Osteoblast (primary cell): ENCODE measurements around the gene RHOC. TPM values are rescaled to one million over a fixed set of nuclear protein-coding genes. Genes with fewer than 3 reads are reported as not detected.

Experiments used
- DNase-seq: peaks from one replicate; pipeline ENCODE4 v3.0.0; 2011; ENCODE audit warnings: low spot score, mixed read lengths; ENCODE audit not compliant: insufficient read length; ENCODE audit errors: missing footprints
- H2AFZ ChIP-seq: 2 replicates; pipeline ENCODE4 v1.6.0; 2011; ENCODE audit warnings: mild to moderate bottlenecking, low read length
- H3K27ac ChIP-seq: 2 replicates; pipeline ENCODE4 v1.5.1; 2011; ENCODE audit warnings: mild to moderate bottlenecking, low read depth, low read length, moderate library complexity
- H3K27me3 ChIP-seq: 2 replicates; pipeline ENCODE4 v1.6.0; 2012; ENCODE audit warnings: mild to moderate bottlenecking, control low read depth, inconsistent platforms, low read length, moderate library complexity; ENCODE audit not compliant: insufficient read depth
- H3K36me3 ChIP-seq: 2 replicates; pipeline ENCODE4 v1.5.1; 2011; ENCODE audit warnings: mild to moderate bottlenecking, low read length, control low read depth, moderate library complexity; ENCODE audit not compliant: insufficient read depth
- H3K4me1 ChIP-seq: 2 replicates; pipeline ENCODE4 v1.5.1; 2011; ENCODE audit warnings: mild to moderate bottlenecking, low read length, control low read depth, moderate library complexity; ENCODE audit not compliant: insufficient read depth
- H3K4me2 ChIP-seq: 2 replicates; pipeline ENCODE4 v1.6.0; 2011; ENCODE audit warnings: mild to moderate bottlenecking, low read length; ENCODE audit not compliant: insufficient read depth
- H3K4me3 ChIP-seq: fragments of 200-600 bp; sonication (generic); 3 replicates; pipeline ENCODE4 v1.5.1; 2012; ENCODE audit warnings: mild to moderate bottlenecking, low read length, inconsistent platforms; ENCODE audit not compliant: insufficient read depth
- H3K79me2 ChIP-seq: 2 replicates; pipeline ENCODE4 v1.6.0; 2012; ENCODE audit warnings: mild to moderate bottlenecking, low read length, control low read depth, inconsistent platforms; ENCODE audit not compliant: insufficient read depth
- H3K9me3 ChIP-seq: 2 replicates; pipeline ENCODE4 v1.5.1; 2011; ENCODE audit warnings: low read depth, low read length, control low read depth
- H4K20me1 ChIP-seq: 2 replicates; pipeline ENCODE4 v1.6.0; 2012; ENCODE audit warnings: mild to moderate bottlenecking, low read length, control low read depth; ENCODE audit not compliant: insufficient read depth
- CTCF ChIP-seq: IDR thresholded peaks from 2 replicates; pipeline ENCODE4 v1.5.1; 2011; ENCODE audit warnings: mild to moderate bottlenecking, low read depth, low read length, moderate library complexity; ENCODE audit errors: extremely low read depth
- total RNA-seq: library from RNA; depleted of rRNA; stranded (reverse); fragments of >200 nt; gene quantifications from 2 replicates; pipeline ENCODE4 v1.2.3, GENCODE V29; 2012

Gene RHOC
- total RNA-seq, 1 donor: 325 TPM

GRCh38 chr1:112665857-112666256 lies 41.1 kb downstream of the RHOC start:
- no peak for TF ChIP-seq CTCF
- no peaks in the 10 kb centered on the region for H3K4me1 ChIP-seq
- H3K4me3 ChIP-seq: no peak overlapping the region
- no peak overlapping the region for H3K27ac ChIP-seq
- no peak overlapping the region for H2AFZ ChIP-seq
- H3K36me3 ChIP-seq: peaks cover 76% of the 10 kb centered on the region
- H3K27me3 ChIP-seq: no peaks in the 10 kb centered on the region
- H4K20me1 ChIP-seq: peaks cover 2% of the 10 kb centered on the region
- H3K4me2 ChIP-seq: no peak overlapping the region
- peaks cover 16% of the 10 kb centered on the region for H3K79me2 ChIP-seq
- no peaks in the 10 kb centered on the region for H3K9me3 ChIP-seq
- no peak for DNase-seq

GRCh38 chr1:112651205-112651604 lies 55.7 kb downstream of the RHOC start:
- Histone ChIP-seq H3K27ac (no peak overlapping the region), H3K4me1 (no peaks in the 10 kb centered on the region), H3K36me3 (peaks cover 74% of the 10 kb centered on the region), H2AFZ (no peak overlapping the region), H3K27me3 (no peaks in the 10 kb centered on the region), H3K79me2 (peaks cover 74% of the 10 kb centered on the region), H3K9me3 (no peaks in the 10 kb centered on the region), H4K20me1 (peaks cover 23% of the 10 kb centered on the region), H3K4me3 (no peak overlapping the region), H3K4me2 (no peak overlapping the region)
- DNase-seq: no peak
- TF ChIP-seq CTCF: no peak

Other genes with a start within 250 kb of the RHOC start
- 1.5 and 2.2 TPM in 2 replicates for gene WNT2B, start 198.2 kb downstream of the RHOC start, total RNA-seq
- gene ST7L, start 88.0 kb downstream of the RHOC start, total RNA-seq: 18.5 and 26.8 TPM in 2 replicates
- gene CAPZA1, start 87.3 kb downstream of the RHOC start, total RNA-seq: 159 and 180 TPM in 2 replicates
- 35.1 and 38.7 TPM in 2 replicates for gene MOV10, start 32.5 kb downstream of the RHOC start, total RNA-seq
- gene PPM1J, start 8.2 kb upstream of the RHOC start, total RNA-seq: 0.59 and 1.1 TPM in 2 replicates
- gene SLC16A1, start 249.1 kb upstream of the RHOC start, total RNA-seq: 69.2 and 77.1 TPM in 2 replicates